Measurements from ENCODE around the gene IRF2. TPM values are rescaled to one million over a fixed set of nuclear protein-coding genes. Genes with fewer than 3 reads are reported as not detected.

The IRF2 gene
- total RNA-seq, 1 donor, result 43.8 TPM

GRCh38 chr4:184443318-184443717 lies 31.0 kb downstream of the IRF2 start:
- H3K4me1 ChIP-seq (ENCODE audit: insufficient read depth, low read length), result peaks cover 29% of the 10 kb centered on the region
- H3K27me3 ChIP-seq (ENCODE audit: insufficient read depth, low read length), result no peaks in the 10 kb centered on the region
- no peak for TF ChIP-seq CTCF (IDR thresholded peaks at IDR 0.05; ENCODE audit: extremely low read depth, low read depth, low read length)
- H3K27ac ChIP-seq (ENCODE audit: low read depth, low read length), result no peak overlapping the region
- no peak overlapping the region for H3K4me3 ChIP-seq (ENCODE audit: insufficient read depth, low read length)
- no peak for DNase-seq (ENCODE audit: insufficient read length, low spot score, missing footprints)
- H3K36me3 ChIP-seq (ENCODE audit: insufficient read depth, low read length), result no peaks in the 10 kb centered on the region
- no peaks in the 10 kb centered on the region for H3K9me3 ChIP-seq (ENCODE audit: low read depth, low read length)
- H3K4me2 ChIP-seq (ENCODE audit: insufficient read depth, low read length), result no peak overlapping the region
- peaks cover 35% of the 10 kb centered on the region for H4K20me1 ChIP-seq (ENCODE audit: insufficient read depth, low read length)
- no peak overlapping the region for H2AFZ ChIP-seq (ENCODE audit: low read length)
- H3K79me2 ChIP-seq (ENCODE audit: insufficient read depth, low read length), result peaks cover 91% of the 10 kb centered on the region

DNA sequence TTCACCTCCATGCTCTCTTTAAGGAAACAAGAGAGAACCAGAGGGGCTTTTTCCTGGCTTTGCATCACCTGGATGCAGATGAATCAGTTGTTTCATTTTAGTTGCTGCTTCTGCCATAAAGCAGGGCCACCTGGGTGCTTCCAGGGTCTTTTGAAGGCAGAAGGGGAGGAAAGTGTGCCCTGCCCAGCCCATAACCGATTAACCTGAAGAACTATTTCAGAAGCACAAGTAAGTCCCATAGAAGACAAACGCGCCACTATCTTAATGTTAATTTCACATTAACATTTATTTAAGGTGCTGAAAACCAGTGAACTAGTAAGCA lies 32.1 kb downstream of the IRF2 start:
- no peaks in the 10 kb centered on the region for H3K36me3 ChIP-seq (ENCODE audit: insufficient read depth, low read length)
- no peak for DNase-seq (ENCODE audit: insufficient read length, low spot score, missing footprints)
- peak overlapping the region; percentile 35 for H3K4me2 ChIP-seq (ENCODE audit: insufficient read depth, low read length)
- peak overlapping the region; percentile 15 for H3K27ac ChIP-seq (ENCODE audit: low read depth, low read length)
- peak overlapping the region; percentile 25 for H2AFZ ChIP-seq (ENCODE audit: low read length)
- TF ChIP-seq CTCF (IDR thresholded peaks at IDR 0.05; ENCODE audit: extremely low read depth, low read depth, low read length), result no peak
- H3K4me3 ChIP-seq (ENCODE audit: insufficient read depth, low read length), result no peak overlapping the region
- peaks cover 33% of the 10 kb centered on the region for H4K20me1 ChIP-seq (ENCODE audit: insufficient read depth, low read length)
- no peaks in the 10 kb centered on the region for H3K27me3 ChIP-seq (ENCODE audit: insufficient read depth, low read length)
- H3K4me1 ChIP-seq (ENCODE audit: insufficient read depth, low read length), result peaks cover 27% of the 10 kb centered on the region
- peaks cover 91% of the 10 kb centered on the region for H3K79me2 ChIP-seq (ENCODE audit: insufficient read depth, low read length)
- no peaks in the 10 kb centered on the region for H3K9me3 ChIP-seq (ENCODE audit: low read depth, low read length)

DNA sequence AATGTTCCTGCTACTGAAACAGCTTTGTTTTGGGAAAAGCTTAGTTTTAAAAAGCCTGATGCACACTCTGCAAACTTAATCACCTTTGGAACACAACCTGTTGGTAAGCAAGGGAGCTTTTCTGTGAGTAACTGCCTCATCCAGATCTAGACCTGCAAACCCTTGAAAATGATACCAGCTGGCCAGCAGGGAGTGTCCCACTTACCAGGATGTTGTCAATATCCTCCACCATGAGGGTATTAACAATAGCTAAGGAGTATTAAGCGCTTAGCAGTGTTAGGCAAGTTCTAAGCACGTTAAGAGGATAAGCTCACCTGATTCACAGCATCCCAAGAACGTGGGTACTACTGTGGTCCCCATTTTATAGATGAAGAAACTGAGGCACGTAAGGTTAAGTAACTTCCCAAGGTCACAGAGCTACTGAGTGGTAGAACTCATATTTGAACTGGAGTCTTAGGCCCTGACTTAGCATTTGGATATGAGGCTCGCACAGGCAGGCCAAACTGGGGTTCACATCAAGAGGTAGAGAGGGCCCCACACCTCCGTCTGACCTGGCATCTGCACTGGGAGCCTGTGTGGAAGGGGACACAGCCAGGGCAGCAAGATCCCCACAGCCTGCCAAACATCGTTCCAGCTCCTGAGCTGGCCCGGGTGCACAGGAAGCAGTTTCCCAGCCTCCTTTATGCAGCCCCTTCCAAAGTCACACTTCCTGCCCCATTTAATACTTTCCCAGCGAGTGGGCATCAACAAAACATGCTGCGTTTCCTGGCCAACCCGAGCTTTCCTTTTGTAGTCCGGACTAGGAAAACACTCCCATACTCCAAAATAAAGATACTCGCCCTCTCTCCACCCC lies 32.7 kb downstream of the IRF2 start:
- Histone ChIP-seq H3K79me2 (ENCODE audit: insufficient read depth, low read length) (peaks cover 86% of the 10 kb centered on the region), H3K4me2 (ENCODE audit: insufficient read depth, low read length) (peak overlapping the region; percentile 35), H3K36me3 (ENCODE audit: insufficient read depth, low read length) (no peaks in the 10 kb centered on the region), H3K4me1 (ENCODE audit: insufficient read depth, low read length) (peaks cover 27% of the 10 kb centered on the region), H3K27me3 (ENCODE audit: insufficient read depth, low read length) (no peaks in the 10 kb centered on the region), H3K27ac (ENCODE audit: low read depth, low read length) (peak overlapping the region; percentile 15), H3K4me3 (ENCODE audit: insufficient read depth, low read length) (no peak overlapping the region), H4K20me1 (ENCODE audit: insufficient read depth, low read length) (peaks cover 30% of the 10 kb centered on the region), H3K9me3 (ENCODE audit: low read depth, low read length) (no peaks in the 10 kb centered on the region), H2AFZ (ENCODE audit: low read length) (peak overlapping the region; percentile 25)
- TF ChIP-seq CTCF (IDR thresholded peaks at IDR 0.05; ENCODE audit: extremely low read depth, low read depth, low read length), result no peak
- DNase-seq (ENCODE audit: insufficient read length, low spot score, missing footprints), result no peak

- Histone ChIP-seq H3K4me2 (ENCODE audit: insufficient read depth, low read length) (peak overlapping the region; percentile 38), H3K4me3 (ENCODE audit: insufficient read depth, low read length) (no peak overlapping the region), H3K79me2 (ENCODE audit: insufficient read depth, low read length) (peaks cover 81% of the 10 kb centered on the region), H3K4me1 (ENCODE audit: insufficient read depth, low read length) (peaks cover 27% of the 10 kb centered on the region), H4K20me1 (ENCODE audit: insufficient read depth, low read length) (peaks cover 24% of the 10 kb centered on the region), H2AFZ (ENCODE audit: low read length) (no peak overlapping the region), H3K27me3 (ENCODE audit: insufficient read depth, low read length) (no peaks in the 10 kb centered on the region), H3K27ac (ENCODE audit: low read depth, low read length) (peak overlapping the region; percentile 57), H3K36me3 (ENCODE audit: insufficient read depth, low read length) (no peaks in the 10 kb centered on the region), H3K9me3 (ENCODE audit: low read depth, low read length) (no peaks in the 10 kb centered on the region)
- TF ChIP-seq CTCF (IDR thresholded peaks at IDR 0.05; ENCODE audit: extremely low read depth, low read depth, low read length), result no peak
- no peak for DNase-seq (ENCODE audit: insufficient read length, low spot score, missing footprints)
Observed at GRCh38 chr4:184440595-184441358, 33.6 kb downstream of the IRF2 start.
